Neural progenitor cell (in vitro differentiated cells): ENCODE measurements around the gene MRPS18B. TPM values are rescaled to one million over a fixed set of nuclear protein-coding genes. Genes with fewer than 3 reads are reported as not detected.

Experiments used
- DNase-seq: peaks from one replicate; pipeline ENCODE4 v3.0.0-alpha.2; 2016; ENCODE audit warnings: low spot score
- H2AFZ ChIP-seq: fragments of 200-600 bp; sonication (generic); replicated peaks from 2 replicates; pipeline ENCODE4 v1.6.1; 2016; ENCODE audit warnings: antibody characterized with exemption
- H3F3A ChIP-seq: fragments of 200-600 bp; sonication (generic); 2 replicates; pipeline ENCODE4 v1.6.1; 2016; ENCODE audit warnings: antibody characterized with exemption, low read depth
- H3K27ac ChIP-seq: fragments of 200-600 bp; sonication (generic); 2 replicates; pipeline ENCODE4 v1.5.1; 2016; ENCODE audit warnings: mild to moderate bottlenecking
- H3K27me3 ChIP-seq: fragments of 200-600 bp; sonication (generic); 2 replicates; pipeline ENCODE4 v1.6.1; 2016; ENCODE audit warnings: mild to moderate bottlenecking, moderate library complexity
- H3K36me3 ChIP-seq: fragments of 200-600 bp; sonication (generic); 2 replicates; pipeline ENCODE4 v1.5.1; 2016
- H3K4me1 ChIP-seq: fragments of 200-600 bp; sonication (generic); 2 replicates; pipeline ENCODE4 v1.6.1; 2016; ENCODE audit warnings: mixed run types
- H3K4me2 ChIP-seq: fragments of 200-600 bp; sonication (generic); 2 replicates; pipeline ENCODE4 v1.6.1; 2016
- H3K4me3 ChIP-seq: fragments of 200-600 bp; sonication (generic); 2 replicates; pipeline ENCODE4 v1.5.1; 2016
- H3K79me2 ChIP-seq: fragments of 200-600 bp; sonication (generic); 2 replicates; pipeline ENCODE4 v1.6.1; 2016; ENCODE audit warnings: low read depth
- H3K9ac ChIP-seq: fragments of 200-600 bp; sonication (generic); 2 replicates; pipeline ENCODE4 v1.6.1; 2016
- H3K9me3 ChIP-seq: fragments of 200-600 bp; sonication (generic); 2 replicates; pipeline ENCODE4 v1.5.1; 2016; ENCODE audit warnings: low read depth
- H4K20me1 ChIP-seq: fragments of 200-600 bp; sonication (generic); 2 replicates; pipeline ENCODE4 v1.6.1; 2016; ENCODE audit warnings: low read depth
- H3K27ac Mint-ChIP-seq: 3 replicates; pipeline ENCODE4 v1.8.0; 2021; ENCODE audit warnings: mixed read lengths
- H3K27me3 Mint-ChIP-seq: 2 replicates; pipeline ENCODE4 v1.8.0; 2022; ENCODE audit warnings: low read depth, mild to moderate bottlenecking, inconsistent platforms, moderate library complexity, mixed read lengths; ENCODE audit not compliant: insufficient read depth
- H3K36me3 Mint-ChIP-seq: 3 replicates; pipeline ENCODE4 v1.8.0; 2021; ENCODE audit warnings: mixed read lengths
- H3K4me1 Mint-ChIP-seq: 3 replicates; pipeline ENCODE4 v1.8.0; 2021; ENCODE audit warnings: mixed read lengths
- H3K4me3 Mint-ChIP-seq: 3 replicates; pipeline ENCODE4 v1.8.0; 2021; ENCODE audit warnings: mild to moderate bottlenecking, moderate library complexity, mixed read lengths
- H3K9me3 Mint-ChIP-seq: 3 replicates; pipeline ENCODE4 v1.8.0; 2020; ENCODE audit warnings: mixed read lengths
- EZH2 ChIP-seq: fragments of 200-600 bp; sonication (generic); IDR thresholded peaks from 2 replicates; pipeline ENCODE4 v1.6.1; 2017; ENCODE audit warnings: antibody characterized with exemption, mild to moderate bottlenecking, moderate library complexity
- EZH2phosphoT487 ChIP-seq: fragments of 200-600 bp; sonication (generic); IDR thresholded peaks from 2 replicates; pipeline ENCODE4 v1.6.1; 2017; ENCODE audit warnings: antibody characterized with exemption
- total RNA-seq: library from RNA; depleted of rRNA; stranded (reverse); fragments of >200 nt; gene quantifications from 2 replicates; pipeline ENCODE4 v1.2.3, GENCODE V29; 2015; ENCODE audit warnings: low replicate concordance
- TF ChIP-seq, protein P1 (sequence below): fragments of 200-600 bp; sonication (generic); IDR thresholded peaks from 2 replicates; pipeline ENCODE4 v1.5.1; 2017; ENCODE audit warnings: antibody characterized with exemption, mild to moderate bottlenecking

Gene MRPS18B
- total RNA-seq, 1 donor from 2014 or later, result 18.5 TPM

DNA sequence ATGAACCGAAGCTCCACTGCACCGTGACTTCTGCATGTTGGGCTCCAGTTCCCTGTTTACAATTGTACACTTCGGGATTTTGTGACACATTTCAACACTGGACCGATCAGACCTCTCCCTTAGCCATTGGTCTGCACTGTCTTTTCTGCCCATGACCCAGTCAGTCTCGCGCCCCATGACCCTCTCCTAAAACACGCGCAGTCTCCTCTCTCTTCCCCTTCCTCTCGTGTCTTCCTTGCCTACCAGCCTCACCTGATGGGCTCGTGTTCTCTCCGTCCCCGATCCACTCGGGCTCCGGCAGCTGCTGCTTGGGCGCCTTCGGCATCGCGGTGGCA lies 46.9 kb upstream of the MRPS18B start:
- DNase-seq, result peak; percentile 11
- Histone ChIP-seq H3K9ac (no peak overlapping the region), H3K4me3 (peak overlapping the region; percentile 75), H3K79me2 (peaks cover 44% of the 10 kb centered on the region), H3K4me1 (peaks cover 9% of the 10 kb centered on the region), H3K9me3 (no peaks in the 10 kb centered on the region), H3K36me3 (no peaks in the 10 kb centered on the region), H3K27ac (no peak overlapping the region), H3K27me3 (peaks cover 15% of the 10 kb centered on the region), H3K4me2 (peak overlapping the region; percentile 96), H4K20me1 (peaks cover 45% of the 10 kb centered on the region), H2AFZ (peak overlapping the region; percentile 77), H3F3A (peaks cover 3% of the 10 kb centered on the region)
- Mint-ChIP-seq H3K27me3 (peaks cover 3% of the 10 kb centered on the region), H3K36me3 (no peaks in the 10 kb centered on the region), H3K4me3 (peak overlapping the region; percentile 99), H3K9me3 (no peaks in the 10 kb centered on the region), H3K4me1 (peaks cover 21% of the 10 kb centered on the region), H3K27ac (no peak overlapping the region)
- no peak for TF ChIP-seq EZH2
- no peak for TF ChIP-seq EZH2phosphoT487
- TF ChIP-seq, protein P1, sequence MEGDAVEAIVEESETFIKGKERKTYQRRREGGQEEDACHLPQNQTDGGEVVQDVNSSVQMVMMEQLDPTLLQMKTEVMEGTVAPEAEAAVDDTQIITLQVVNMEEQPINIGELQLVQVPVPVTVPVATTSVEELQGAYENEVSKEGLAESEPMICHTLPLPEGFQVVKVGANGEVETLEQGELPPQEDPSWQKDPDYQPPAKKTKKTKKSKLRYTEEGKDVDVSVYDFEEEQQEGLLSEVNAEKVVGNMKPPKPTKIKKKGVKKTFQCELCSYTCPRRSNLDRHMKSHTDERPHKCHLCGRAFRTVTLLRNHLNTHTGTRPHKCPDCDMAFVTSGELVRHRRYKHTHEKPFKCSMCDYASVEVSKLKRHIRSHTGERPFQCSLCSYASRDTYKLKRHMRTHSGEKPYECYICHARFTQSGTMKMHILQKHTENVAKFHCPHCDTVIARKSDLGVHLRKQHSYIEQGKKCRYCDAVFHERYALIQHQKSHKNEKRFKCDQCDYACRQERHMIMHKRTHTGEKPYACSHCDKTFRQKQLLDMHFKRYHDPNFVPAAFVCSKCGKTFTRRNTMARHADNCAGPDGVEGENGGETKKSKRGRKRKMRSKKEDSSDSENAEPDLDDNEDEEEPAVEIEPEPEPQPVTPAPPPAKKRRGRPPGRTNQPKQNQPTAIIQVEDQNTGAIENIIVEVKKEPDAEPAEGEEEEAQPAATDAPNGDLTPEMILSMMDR, result no peak

DNA sequence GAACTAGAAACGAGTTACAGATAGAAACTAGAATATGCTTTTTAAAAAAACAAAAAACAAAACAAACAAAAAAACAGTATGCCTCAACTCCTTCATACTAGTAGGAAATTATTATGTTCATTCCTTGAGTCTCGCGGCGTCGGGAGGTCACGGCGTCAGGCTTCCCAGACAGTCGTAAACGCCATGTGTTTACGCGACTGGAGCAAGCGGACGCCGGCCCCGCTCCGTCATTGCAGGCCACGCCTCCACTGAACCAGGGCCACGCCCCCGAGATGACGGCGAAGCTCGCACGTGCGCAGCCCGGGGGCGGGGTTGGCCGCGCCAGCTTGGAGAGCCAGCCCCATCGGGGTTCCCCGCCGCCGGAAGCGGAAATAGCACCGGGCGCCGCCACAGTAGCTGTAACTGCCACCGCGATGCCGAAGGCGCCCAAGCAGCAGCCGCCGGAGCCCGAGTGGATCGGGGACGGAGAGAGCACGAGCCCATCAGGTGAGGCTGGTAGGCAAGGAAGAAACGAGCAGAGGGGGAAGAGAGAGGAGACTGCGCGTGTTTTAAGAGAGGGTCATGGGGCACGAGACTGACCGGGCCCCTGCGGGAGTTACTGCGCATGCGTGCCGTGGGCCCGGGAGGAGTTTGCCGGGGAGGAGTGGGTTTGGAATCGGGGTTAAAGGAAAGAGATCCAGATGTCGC lies 46.4 kb upstream of the MRPS18B start, which contains the start of gene ABCF1:
Gene ABCF1 (plus strand): TSS at position 368 of the 687 bp plus-strand sequence. CDS start 46 bp downstream, at position 414.
- Histone ChIP-seq H3K79me2 (peaks cover 49% of the 10 kb centered on the region), H3K9me3 (no peaks in the 10 kb centered on the region), H2AFZ (peak within 1 kb of the TSS; percentile 78), H3K4me1 (peaks cover 9% of the 10 kb centered on the region), H3K4me3 (peak within 1 kb of the TSS; percentile 75), H3F3A (no peaks in the 10 kb centered on the region), H3K9ac (peak within 1 kb of the TSS; percentile 59), H3K36me3 (no peaks in the 10 kb centered on the region), H3K27ac (no peak within 1 kb of the TSS), H4K20me1 (peaks cover 47% of the 10 kb centered on the region), H3K27me3 (peaks cover 15% of the 10 kb centered on the region), H3K4me2 (peak within 1 kb of the TSS; percentile 96)
- H3K9me3 Mint-ChIP-seq, result no peaks in the 10 kb centered on the region
- peaks cover 3% of the 10 kb centered on the region for H3K27me3 Mint-ChIP-seq
- H3K4me3 Mint-ChIP-seq, result peak within 1 kb of the TSS; percentile 99
- H3K36me3 Mint-ChIP-seq, result no peaks in the 10 kb centered on the region
- peaks cover 21% of the 10 kb centered on the region for H3K4me1 Mint-ChIP-seq
- H3K27ac Mint-ChIP-seq, result peak within 1 kb of the TSS; percentile 94
- TF ChIP-seq EZH2phosphoT487 (no peak), EZH2 (no peak)
- TF ChIP-seq, protein P1, result no peak
- DNase-seq, result peak; percentile 99

DNA sequence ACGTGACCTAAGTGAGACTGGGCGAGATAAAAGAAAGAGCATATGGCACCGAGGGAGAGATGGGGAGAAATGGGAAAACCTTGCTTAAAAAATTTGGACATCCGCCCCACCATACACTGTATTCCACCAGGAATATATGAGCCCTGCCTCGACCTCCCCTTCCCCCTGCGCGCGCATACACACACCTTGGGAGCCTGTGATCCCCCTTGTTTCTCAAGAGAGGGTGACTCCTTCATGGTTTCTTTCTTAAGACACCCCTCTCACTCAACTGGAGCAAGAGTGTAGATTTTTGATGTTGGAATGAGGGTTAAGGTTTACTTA lies 45.9 kb upstream of the MRPS18B start:
- peak overlapping the region; percentile 99 for H3K4me3 Mint-ChIP-seq
- H3K27ac Mint-ChIP-seq, result peak overlapping the region; percentile 94
- no peaks in the 10 kb centered on the region for H3K9me3 Mint-ChIP-seq
- peaks cover 52% of the 10 kb centered on the region for H4K20me1 ChIP-seq
- H3K9ac ChIP-seq, result peak overlapping the region; percentile 59
- H3K4me1 ChIP-seq, result peaks cover 9% of the 10 kb centered on the region
- peaks cover 5% of the 10 kb centered on the region for H3K27me3 Mint-ChIP-seq
- H3K27ac ChIP-seq, result no peak overlapping the region
- H3K4me2 ChIP-seq, result peak overlapping the region; percentile 96
- H3K4me1 Mint-ChIP-seq, result peaks cover 21% of the 10 kb centered on the region
- H2AFZ ChIP-seq, result peak overlapping the region; percentile 78
- H3K9me3 ChIP-seq, result no peaks in the 10 kb centered on the region
- H3K4me3 ChIP-seq, result peak overlapping the region; percentile 75
- no peaks in the 10 kb centered on the region for H3K36me3 ChIP-seq
- H3F3A ChIP-seq, result no peaks in the 10 kb centered on the region
- TF ChIP-seq EZH2phosphoT487 (no peak), EZH2 (no peak)
- TF ChIP-seq, protein P1, result no peak
- H3K79me2 ChIP-seq, result peaks cover 54% of the 10 kb centered on the region
- DNase-seq, result no peak
- peaks cover 3% of the 10 kb centered on the region for H3K36me3 Mint-ChIP-seq
- H3K27me3 ChIP-seq, result peaks cover 15% of the 10 kb centered on the region
